ENCODE results near the gene APOE.
"Not testable (repeated sequence)": the region's sequence is repeated elsewhere in the genome, so short reads cannot be mapped to it uniquely, and the experiment has no call there.

The APOE gene

GRCh38 chr19:44912854-44913253 lies 7.3 kb downstream of the APOE start:
- peak; percentile 77 for DNase-seq

DNA sequence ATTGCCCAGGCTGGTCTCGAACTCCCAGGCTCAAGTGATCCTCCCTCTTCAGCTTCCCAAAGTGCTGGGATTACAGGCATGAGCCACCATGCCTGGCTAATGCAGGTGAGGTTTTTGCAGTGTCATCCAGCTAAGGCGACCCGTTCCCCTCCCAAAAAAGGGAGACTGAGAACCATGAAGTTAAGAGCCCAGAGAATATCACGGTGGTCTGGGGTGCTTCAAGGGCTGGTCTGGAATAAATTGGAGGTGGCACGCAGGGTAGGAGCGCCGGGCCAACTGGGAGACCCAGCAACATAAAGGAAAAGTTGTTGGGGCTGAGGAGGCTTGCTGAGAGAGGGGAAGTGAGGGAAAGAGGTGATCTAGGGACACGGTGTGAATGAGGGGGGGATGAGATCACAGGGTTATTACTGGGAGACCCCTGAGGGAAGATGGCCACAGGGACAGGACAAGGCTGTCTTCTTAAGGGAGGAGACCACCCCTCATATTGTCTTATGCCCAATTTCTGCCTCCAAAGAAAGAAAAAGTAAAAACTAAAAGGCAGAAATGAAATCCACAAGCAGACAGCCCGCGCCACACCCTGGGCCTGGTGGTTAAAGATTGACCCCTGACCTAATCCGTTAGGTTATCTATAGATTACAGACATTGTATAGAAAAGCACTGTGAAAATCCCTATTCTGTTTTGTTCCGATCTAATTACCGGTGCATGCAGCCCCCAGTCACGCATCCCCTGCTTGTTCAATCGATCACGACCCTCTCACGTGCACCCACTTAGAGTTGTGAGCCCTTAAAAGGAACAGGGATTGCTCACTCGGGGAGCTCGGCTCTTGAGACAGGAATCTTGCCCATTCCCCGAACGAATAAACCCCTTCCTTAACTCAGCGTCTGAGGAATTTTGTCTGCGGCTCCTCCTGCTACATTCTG lies 8.2 kb downstream of the APOE start:
- not testable (repeated sequence) for DNase-seq

- DNase-seq, result peak; percentile 79
Observed at GRCh38 chr19:44914433-44915206, 9.0 kb downstream of the APOE start, which contains the start of gene APOC1. Gene APOC1, plus strand, starts transcription at chr19:44914608. Its CDS starts 284 bp downstream, at chr19:44914892.

DNA sequence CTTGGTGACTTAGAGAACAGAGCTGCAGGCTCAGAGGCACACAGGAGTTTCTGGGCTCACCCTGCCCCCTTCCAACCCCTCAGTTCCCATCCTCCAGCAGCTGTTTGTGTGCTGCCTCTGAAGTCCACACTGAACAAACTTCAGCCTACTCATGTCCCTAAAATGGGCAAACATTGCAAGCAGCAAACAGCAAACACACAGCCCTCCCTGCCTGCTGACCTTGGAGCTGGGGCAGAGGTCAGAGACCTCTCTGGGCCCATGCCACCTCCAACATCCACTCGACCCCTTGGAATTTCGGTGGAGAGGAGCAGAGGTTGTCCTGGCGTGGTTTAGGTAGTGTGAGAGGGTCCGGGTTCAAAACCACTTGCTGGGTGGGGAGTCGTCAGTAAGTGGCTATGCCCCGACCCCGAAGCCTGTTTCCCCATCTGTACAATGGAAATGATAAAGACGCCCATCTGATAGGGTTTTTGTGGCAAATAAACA lies 18.7 kb downstream of the APOE start:
- no peak for DNase-seq

GRCh38 chr19:44925114-44925891 lies 19.7 kb downstream of the APOE start:
- peak; percentile 76 for DNase-seq

DNA sequence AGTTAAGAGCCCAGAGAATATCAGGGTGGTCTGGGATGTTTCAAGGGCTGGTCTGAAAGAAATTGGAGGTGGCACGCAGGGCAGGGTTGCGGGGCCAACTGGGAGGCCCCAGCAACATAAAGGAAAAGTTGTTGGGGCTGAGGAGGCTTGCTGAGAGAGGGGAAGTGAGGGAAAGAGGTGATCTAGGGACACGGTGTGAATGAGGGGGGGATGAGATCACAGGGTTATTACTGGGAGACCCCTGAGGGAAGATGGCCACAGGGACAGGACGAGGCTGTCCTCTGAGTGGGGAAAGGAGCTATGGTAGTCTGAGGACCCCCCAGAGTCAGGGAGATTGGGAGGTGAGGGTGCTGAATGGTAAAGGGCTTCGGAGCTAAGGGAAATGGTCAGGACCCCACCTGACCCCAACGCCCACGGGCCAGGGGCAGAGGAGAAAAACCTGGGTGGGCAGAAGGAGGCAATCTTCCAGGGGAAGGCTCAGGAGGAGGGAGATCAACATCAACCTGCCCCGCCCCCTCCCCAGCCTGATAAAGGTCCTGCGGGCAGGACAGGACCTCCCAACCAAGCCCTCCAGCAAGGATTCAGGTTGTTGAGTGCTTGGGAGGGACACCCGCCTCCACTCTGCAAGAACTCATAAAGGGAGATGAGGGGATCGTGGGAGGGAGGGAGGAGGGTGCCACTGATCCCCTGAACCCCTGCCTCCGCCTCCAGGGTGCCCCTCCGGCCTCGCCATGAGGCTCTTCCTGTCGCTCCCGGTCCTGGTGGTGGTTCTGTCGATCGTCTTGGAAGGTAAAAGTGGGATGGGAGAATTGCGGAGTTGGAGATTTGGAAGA lies 20.9 kb downstream of the APOE start:
- not testable (repeated sequence) for DNase-seq

DNA sequence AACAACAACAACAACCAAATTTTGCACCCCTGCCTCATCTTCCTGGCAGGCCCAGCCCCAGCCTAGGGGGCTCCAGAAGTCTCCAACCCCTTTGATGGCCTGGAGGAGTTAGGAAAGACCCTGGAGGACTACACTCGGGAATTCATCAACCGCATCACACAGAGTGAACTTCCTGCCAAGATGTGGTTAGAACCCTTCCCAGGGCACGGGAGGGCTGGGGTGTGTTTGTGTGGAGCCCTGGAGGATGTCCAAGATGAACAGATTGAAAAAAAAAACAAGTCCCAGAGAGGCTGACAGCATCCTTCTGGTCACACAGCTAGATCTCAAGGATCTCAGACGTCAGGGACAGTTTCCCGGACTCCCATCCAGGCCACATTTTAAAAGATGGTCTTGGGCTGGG lies 22.1 kb downstream of the APOE start:
- no peak for DNase-seq

DNA sequence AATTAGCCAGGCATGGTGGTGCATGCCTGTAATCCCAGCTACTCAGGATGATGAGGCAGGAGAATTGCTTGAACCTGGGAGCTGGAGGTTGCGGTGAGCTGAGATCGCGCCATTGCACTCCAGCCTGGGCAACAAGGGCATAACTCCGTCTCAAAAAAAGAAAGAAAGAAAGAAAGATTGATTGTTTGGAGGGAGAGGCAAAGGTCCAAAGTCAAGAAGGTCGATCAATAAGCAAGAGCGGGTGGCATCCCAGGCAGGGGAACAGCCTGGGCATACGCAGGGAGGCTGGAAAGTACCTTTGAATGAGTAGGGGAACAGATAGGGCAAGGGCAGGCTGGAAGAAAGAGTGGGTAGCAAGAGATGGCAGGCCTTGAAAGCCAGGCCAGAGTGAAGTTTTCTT lies 24.5 kb downstream of the APOE start:
- no peak for DNase-seq

GRCh38 chr19:44931541-44931940 lies 25.9 kb downstream of the APOE start:
- no peak for DNase-seq

- DNase-seq, result no peak
Observed at GRCh38 chr19:44939668-44940067, 34.1 kb downstream of the APOE start.

DNA sequence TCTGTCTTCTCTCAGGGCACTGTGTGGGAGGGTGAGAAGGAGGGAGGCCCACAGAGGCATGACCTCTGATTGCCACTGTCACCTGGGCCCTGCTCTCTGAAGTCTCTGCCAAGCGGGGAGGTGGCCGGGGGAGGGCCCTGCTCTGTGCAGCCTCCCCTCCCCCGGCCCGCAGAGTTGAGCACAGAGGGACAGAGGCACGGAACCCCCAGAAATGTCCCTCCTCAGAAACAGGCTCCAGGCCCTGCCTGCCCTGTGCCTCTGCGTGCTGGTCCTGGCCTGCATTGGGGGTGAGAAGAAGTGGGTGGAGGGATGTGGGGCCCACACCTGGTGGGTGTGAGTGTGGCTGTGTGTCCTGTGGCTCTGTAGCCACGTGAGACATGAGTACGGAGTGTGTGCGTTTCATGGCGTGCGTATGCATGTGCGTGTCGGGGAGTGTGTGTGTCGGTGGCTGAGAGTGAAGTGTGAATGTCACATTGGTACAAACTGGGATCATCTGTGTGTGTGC lies 36.5 kb downstream of the APOE start, which contains the start of gene APOC4:
TSS of gene APOC4 (plus strand) at position 171 of the 505 bp plus-strand sequence. CDS start at position 212, 41 bp downstream.
- DNase-seq, result no peak

DNA sequence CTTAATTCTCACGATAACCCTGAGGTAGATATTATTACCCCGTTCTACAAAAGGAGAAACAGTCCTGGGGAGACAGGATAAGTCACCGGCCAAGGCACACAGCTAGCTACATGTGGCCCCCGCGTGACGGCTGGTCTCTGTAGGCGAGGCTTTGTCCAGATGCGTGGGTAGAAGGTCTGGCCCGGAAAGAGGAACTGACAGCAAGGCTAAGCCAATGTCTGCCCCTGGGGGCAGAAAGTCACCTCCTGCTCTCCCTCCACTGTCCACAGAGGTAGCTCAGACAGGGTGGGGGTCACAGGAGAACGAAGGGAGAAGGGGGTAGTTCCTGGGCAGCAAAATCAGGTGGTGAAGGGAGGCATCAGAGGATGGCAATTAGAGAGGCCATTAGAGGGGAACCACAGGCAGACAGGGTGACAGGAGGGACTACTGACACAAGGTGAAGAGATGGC lies 38.2 kb downstream of the APOE start:
- peak; percentile 46 for DNase-seq

DNA sequence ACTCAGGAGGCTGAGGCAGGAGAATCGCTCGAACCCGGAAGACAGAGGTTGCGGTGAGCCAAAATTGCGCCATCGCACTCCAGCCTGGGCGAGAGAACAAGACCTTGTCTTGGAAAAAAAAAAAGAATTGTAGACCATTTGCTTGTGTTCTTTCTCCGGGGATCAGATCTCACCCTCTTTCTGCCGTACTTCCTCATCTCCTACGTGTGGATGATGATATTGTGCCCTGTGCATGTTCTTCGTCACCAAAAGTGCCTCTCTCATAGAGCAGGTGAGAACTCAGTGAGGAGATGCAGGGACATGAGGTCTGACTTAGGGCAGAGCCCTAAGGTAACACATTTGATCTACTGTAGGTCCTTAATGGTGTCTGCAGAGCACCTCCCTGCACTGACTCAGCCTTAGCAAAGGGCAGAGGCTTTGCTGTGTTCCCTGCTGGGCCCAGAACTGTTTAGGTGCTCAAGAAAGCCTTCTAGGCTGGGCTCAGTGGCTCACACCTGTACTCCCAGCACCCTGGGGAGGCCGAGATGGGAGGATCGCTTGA lies 41.5 kb downstream of the APOE start:
- DNase-seq, result no peak

DNA sequence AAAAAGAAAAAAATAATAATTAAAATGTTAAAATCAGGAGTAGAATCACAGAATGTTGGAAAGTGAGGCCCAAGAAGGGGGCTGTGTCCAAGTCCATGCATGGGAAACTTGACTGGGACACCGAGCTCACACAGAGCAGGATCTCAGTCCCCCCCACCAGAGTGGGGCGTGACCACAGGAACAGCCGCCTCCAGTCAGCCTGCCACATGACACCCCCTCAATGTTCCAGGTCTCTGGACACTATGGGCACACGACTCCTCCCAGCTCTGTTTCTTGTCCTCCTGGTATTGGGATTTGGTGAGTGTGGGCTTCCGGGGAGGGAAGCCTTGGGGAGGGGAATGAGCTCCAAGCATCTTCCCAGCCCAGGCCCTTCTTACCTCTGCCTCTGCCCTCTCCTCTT lies 42.6 kb downstream of the APOE start:
- DNase-seq, result no peak

GRCh38 chr19:44948763-44949374 lies 43.3 kb downstream of the APOE start:
- DNase-seq, result no peak

DNA sequence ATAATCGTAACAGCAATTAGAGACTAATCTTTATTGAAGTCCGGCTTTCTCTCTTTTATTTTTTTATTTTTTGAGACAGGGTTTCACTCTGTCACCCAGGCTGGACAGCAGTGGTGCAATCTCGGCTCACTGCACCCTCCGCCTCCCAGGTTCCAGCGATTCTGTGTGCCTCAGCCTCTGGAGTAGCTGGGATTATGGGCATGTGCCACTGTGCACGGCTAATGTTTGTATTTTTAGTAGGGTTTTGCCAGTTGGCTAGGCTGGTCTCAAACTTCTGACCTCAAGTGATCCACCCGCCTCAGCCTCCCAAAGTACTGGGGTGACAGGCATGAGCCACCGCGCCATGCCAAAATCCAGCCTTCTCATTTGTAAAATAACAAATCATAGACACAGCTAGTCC lies 44.0 kb downstream of the APOE start:
- DNase-seq, result no peak

DNA sequence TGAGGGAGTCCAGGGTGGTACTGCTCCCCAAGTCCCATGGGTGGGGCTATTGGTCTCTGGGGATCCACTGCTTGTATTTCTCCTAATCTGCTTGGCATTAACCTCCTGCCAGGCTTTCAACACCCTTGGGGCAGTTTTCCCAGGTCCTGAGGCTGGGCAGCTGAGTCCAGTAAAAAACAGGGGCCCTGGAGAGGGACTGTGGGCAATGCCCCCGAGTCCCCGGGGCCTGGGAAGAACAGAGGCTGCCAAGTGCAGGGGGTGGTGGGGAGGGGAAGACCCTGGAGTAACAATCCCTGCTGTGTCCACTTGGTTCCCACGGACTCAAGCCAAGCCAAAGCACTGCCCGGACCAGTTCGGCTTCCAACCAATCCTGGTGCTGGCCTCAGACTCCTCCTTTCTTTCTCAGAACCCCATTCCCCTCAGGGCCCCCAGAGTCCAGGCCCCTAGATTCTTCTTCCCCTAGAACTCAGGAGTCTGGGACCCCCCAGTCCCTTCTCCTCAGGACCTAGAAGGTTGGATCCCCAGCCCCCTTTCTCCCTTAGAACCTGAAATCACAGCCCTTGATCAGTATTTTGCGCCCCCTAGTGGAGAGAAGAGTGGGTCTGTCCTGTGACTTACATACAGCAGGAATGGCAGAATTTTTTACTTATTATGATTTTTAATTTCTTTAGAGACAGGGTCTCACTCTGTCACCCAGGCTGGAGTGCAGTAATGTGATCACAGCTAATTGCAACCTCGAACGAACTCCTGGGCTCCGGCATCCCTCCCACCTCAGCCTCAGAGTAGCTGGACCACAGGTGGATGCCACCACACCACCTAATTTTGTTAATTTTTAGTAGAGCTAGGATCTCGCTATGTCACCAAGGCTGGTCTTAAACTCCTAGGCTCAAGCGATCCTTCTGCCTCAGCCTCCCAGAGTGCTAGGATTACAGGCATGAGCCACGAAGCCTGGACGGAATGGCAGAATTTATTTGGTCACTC lies 45.9 kb downstream of the APOE start:
- peak; percentile 89 for DNase-seq

GRCh38 chr19:44954278-44954648 lies 48.7 kb downstream of the APOE start:
- DNase-seq, result no peak

Measured in midbrain (tissue), 1 donor.